Left ventricle myocardium inferior (tissue), 1 donor: ENCODE data around the gene DACT2. TPM values are rescaled to one million over a fixed set of nuclear protein-coding genes. Genes with fewer than 3 reads are reported as not detected.

Experiments used
- DNase-seq: peaks from one replicate; pipeline ENCODE4 v3.0.0-alpha.2; 2020
- H3K27ac ChIP-seq: fragments of 200-600 bp; replicated peaks from 2 replicates; pipeline ENCODE4 v1.8.0; 2021
- H3K27me3 ChIP-seq: fragments of 200-600 bp; 2 replicates; pipeline ENCODE4 v1.8.0; 2021; ENCODE audit warnings: low read depth
- H3K36me3 ChIP-seq: fragments of 200-600 bp; 2 replicates; pipeline ENCODE4 v1.8.0; 2021
- H3K4me1 ChIP-seq: fragments of 200-600 bp; 2 replicates; pipeline ENCODE4 v1.8.0; 2021
- H3K4me3 ChIP-seq: fragments of 200-600 bp; 2 replicates; pipeline ENCODE4 v1.8.0; 2021; ENCODE audit warnings: mild to moderate bottlenecking, moderate library complexity
- H3K9me3 ChIP-seq: fragments of 200-600 bp; replicated peaks from 2 replicates; pipeline ENCODE4 v1.8.0; 2021
- CTCF ChIP-seq: fragments of 200-600 bp; IDR thresholded peaks from 2 replicates; pipeline ENCODE4 v1.8.0; 2021; ENCODE audit warnings: antibody characterized with exemption, mild to moderate bottlenecking, borderline replicate concordance
- intact Hi-C: fragments of 100-400 bp; cut with micrococcal nuclease; formaldehyde crosslinking; loops from one replicate; pipeline ENCODE4 v1.11.0; 2022
- total RNA-seq: library from RNA; stranded (reverse); fragmentation: NEBNext Ultra II Directional; extraction: Animal tissue kit (Norgen Biotek cat#: 25700); gene quantifications from one replicate; pipeline ENCODE4 v1.2.1, GENCODE V29; 2021
- donor health status: DM: no; HTN: yes; CAD: no; lungs with severe emphysema.

Gene DACT2
- total RNA-seq, 1 donor from 2014 or later: 2.3 TPM

GRCh38 chr6:168286116-168286515, 33.5 kb downstream of the DACT2 start:
- no peaks in the 10 kb centered on the region for H3K36me3 ChIP-seq
- DNase-seq: no peak
- intact Hi-C loops: no loop called here
- TF ChIP-seq CTCF: no peak
- peaks cover 66% of the 10 kb centered on the region for H3K27me3 ChIP-seq
- H3K27ac ChIP-seq: no peak overlapping the region
- H3K4me3 ChIP-seq: no peak overlapping the region
- peaks cover 6% of the 10 kb centered on the region for H3K9me3 ChIP-seq
- H3K4me1 ChIP-seq: no peaks in the 10 kb centered on the region

GRCh38 chr6:168285456-168285855, 34.1 kb downstream of the DACT2 start:
- intact Hi-C loops: no loop called here
- Histone ChIP-seq H3K36me3 (no peaks in the 10 kb centered on the region), H3K27me3 (peaks cover 66% of the 10 kb centered on the region), H3K4me1 (no peaks in the 10 kb centered on the region), H3K9me3 (peaks cover 6% of the 10 kb centered on the region), H3K4me3 (no peak overlapping the region), H3K27ac (no peak overlapping the region)
- TF ChIP-seq CTCF: no peak
- no peak for DNase-seq

GRCh38 chr6:168284187-168284586, 35.4 kb downstream of the DACT2 start:
- intact Hi-C loops: no loop called here
- no peak overlapping the region for H3K4me3 ChIP-seq

GRCh38 chr6:168283686-168284025, 35.9 kb downstream of the DACT2 start:
- intact Hi-C loops: no loop called here
- Histone ChIP-seq H3K27me3 (peaks cover 68% of the 10 kb centered on the region), H3K4me3 (no peak overlapping the region), H3K4me1 (no peaks in the 10 kb centered on the region), H3K27ac (no peak overlapping the region), H3K9me3 (no peaks in the 10 kb centered on the region), H3K36me3 (no peaks in the 10 kb centered on the region)
- TF ChIP-seq CTCF: no peak
- DNase-seq: no peak

More at GRCh38 chr6:168284187-168284586, 35.4 kb downstream of the DACT2 start:
- Histone ChIP-seq H3K27me3 (peaks cover 68% of the 10 kb centered on the region), H3K36me3 (no peaks in the 10 kb centered on the region), H3K4me1 (no peaks in the 10 kb centered on the region), H3K9me3 (peaks cover 1% of the 10 kb centered on the region), H3K27ac (no peak overlapping the region)
- DNase-seq: no peak
- no peak for TF ChIP-seq CTCF

- Histone ChIP-seq H3K27ac (no peak overlapping the region), H3K9me3 (no peaks in the 10 kb centered on the region), H3K36me3 (no peaks in the 10 kb centered on the region), H3K27me3 (peaks cover 72% of the 10 kb centered on the region), H3K4me1 (no peaks in the 10 kb centered on the region), H3K4me3 (no peak overlapping the region)
- intact Hi-C loops: no loop called here
- no peak for DNase-seq
- TF ChIP-seq CTCF: no peak
These were observed 36.4 kb downstream of the DACT2 start for GRCh38 chr6:168282985-168283685.
